HepG2 (cell line): Measurements from ENCODE around the gene C20orf202. TPM values are rescaled to one million over a fixed set of nuclear protein-coding genes. Genes with fewer than 3 reads are reported as not detected.

Experiments used
- BHLHE40 ChIP-seq: IDR thresholded peaks from 2 replicates; pipeline ENCODE4 v1.6.1; 2011; ENCODE audit warnings: low read length, improper control_type of control experiment
- FOXK2 ChIP-seq: fragments of 450-650 bp; IDR thresholded peaks from 2 replicates; pipeline ENCODE4 v1.6.1; 2016
- MIXL1 ChIP-seq: IDR thresholded peaks from 2 replicates; pipeline ENCODE4 v1.6.1; 2016
- POLR2G ChIP-seq: fragments of 200-400 bp; formaldehyde crosslinking; IDR thresholded peaks from 2 replicates; pipeline ENCODE4 v1.6.1; 2018; ENCODE audit warnings: mild to moderate bottlenecking, low read depth, low read length, moderate library complexity
- XRCC5 ChIP-seq: fragments of 200-400 bp; formaldehyde crosslinking; optimal IDR thresholded peaks from 2 replicates; pipeline ENCODE3; 2017; ENCODE audit warnings: mild to moderate bottlenecking, low read length
- ZNF33A ChIP-seq: sonication (generic); formaldehyde crosslinking; IDR thresholded peaks from 2 replicates; pipeline ENCODE4 v1.5.1; 2020; ENCODE audit warnings: missing genetic modification reagents, mild to moderate bottlenecking, moderate library complexity, borderline replicate concordance
- ZNF343 ChIP-seq: sonication (generic); formaldehyde crosslinking; IDR thresholded peaks from 2 replicates; pipeline ENCODE4 v1.4.0; 2020; ENCODE audit warnings: mild to moderate bottlenecking, missing genetic modification reagents
- ZNF737 ChIP-seq: sonication (generic); formaldehyde crosslinking; IDR thresholded peaks from 2 replicates; pipeline ENCODE4 v1.5.0; 2020; ENCODE audit warnings: missing genetic modification reagents, mild to moderate bottlenecking, borderline replicate concordance
- polyA plus RNA-seq, 8 experiments: library from polyadenylated mRNA; depleted of rRNA in 3 of 8; stranded (reverse) in 7 of 8; unstranded in 1 of 8; fragments of >200 nt; fragmentation: Illumina TruSeq in 4 of 8; extraction: Trizol in 4 of 8; gene quantifications; 2 replicates each; pipeline versions ENCODE4 v1.2.1 to v1.2.3, GENCODE V29; 2011 to 2016; ENCODE audit warnings: low read depth in 4 of 8, missing spikeins in 1 of 8, mixed read lengths in 1 of 8; ENCODE audit not compliant: insufficient read depth in 1 of 8
- total RNA-seq, 5 experiments: library from RNA; depleted of rRNA; stranded (reverse); fragments of >200 nt; fragmentation: Illumina TruSeq; extraction: Trizol; gene quantifications; 2 replicates each; pipeline ENCODE4 v1.2.3, GENCODE V29; 2016; ENCODE audit warnings: low read depth in 1 of 5
- TF ChIP-seq, protein P1 (sequence below): sonication (generic); formaldehyde crosslinking; IDR thresholded peaks from 2 replicates; pipeline ENCODE4 v1.4.0; 2020; ENCODE audit warnings: missing genetic modification reagents, borderline replicate concordance
- TF ChIP-seq, protein P2 (sequence below), 2 experiments: fragments of 450-650 bp in 1 of 2; sonication (generic) in 1 of 2; formaldehyde crosslinking; IDR thresholded peaks; 2 replicates each; pipeline versions ENCODE4 v1.5.0 to v1.8.0; 2020 to 2022; ENCODE audit warnings: mild to moderate bottlenecking in 1 of 2, missing genetic modification reagents in 1 of 2
- TF ChIP-seq, protein P3 (sequence below): conservative IDR thresholded peaks from 2 replicates; pipeline ENCODE4 v1.6.1; 2018; ENCODE audit warnings: missing genetic modification reagents
- TF ChIP-seq, protein P4 (sequence below): sonication (generic); formaldehyde crosslinking; IDR thresholded peaks from 2 replicates; pipeline ENCODE4 v1.4.0; 2020; ENCODE audit warnings: missing genetic modification reagents
- TF ChIP-seq, protein P5 (sequence below): sonication (generic); formaldehyde crosslinking; IDR thresholded peaks from 2 replicates; pipeline ENCODE4 v1.5.0; 2020; ENCODE audit warnings: mild to moderate bottlenecking, missing genetic modification reagents
- TF ChIP-seq, protein P6 (sequence below): IDR thresholded peaks from 2 replicates; pipeline ENCODE4 v1.6.1; 2012; ENCODE audit warnings: low read length, improper control_type of control experiment

The C20orf202 gene
- total and polyA plus RNA-seq, 2 of the 13 experiments (the other 11 are each of a cell fraction or from before 2014, with no cell fraction given), result 0.20 to 1.2 TPM

DNA sequence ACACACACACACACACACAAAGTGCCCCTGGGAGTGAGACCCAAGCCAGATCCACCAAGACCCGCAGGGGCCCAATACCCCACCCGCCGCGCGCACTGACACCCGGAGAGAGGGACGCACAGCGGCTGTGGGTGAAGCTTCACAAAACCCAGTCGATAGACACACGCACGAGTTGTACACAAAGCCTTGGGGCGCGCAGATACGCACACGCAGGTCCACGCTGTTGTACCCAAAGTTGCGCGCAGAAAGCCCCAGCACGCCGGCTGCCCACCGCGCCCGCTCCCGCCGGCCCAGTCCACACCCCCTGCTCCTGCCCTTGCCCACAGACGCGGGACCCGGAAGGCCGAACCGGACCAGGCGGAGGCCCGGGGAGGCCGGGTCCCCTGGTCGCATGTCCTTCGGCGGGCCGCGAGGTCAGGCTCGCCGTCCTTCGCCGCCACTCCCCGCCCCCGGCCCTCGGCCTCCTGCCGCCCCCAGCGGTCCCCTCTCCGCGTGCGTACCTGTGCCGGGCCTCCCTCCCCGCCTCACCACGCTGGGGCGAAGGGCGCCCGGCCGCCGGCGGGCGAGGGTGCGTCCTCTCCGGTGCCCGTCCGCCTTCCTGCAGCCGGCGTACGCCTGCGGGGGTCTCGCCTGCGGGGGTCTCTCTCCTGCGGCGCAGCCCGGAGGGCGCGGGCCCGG, 18.5 kb upstream of the C20orf202 start, which contains the start of gene TMEM74B (continued):
- TF ChIP-seq, protein P1, sequence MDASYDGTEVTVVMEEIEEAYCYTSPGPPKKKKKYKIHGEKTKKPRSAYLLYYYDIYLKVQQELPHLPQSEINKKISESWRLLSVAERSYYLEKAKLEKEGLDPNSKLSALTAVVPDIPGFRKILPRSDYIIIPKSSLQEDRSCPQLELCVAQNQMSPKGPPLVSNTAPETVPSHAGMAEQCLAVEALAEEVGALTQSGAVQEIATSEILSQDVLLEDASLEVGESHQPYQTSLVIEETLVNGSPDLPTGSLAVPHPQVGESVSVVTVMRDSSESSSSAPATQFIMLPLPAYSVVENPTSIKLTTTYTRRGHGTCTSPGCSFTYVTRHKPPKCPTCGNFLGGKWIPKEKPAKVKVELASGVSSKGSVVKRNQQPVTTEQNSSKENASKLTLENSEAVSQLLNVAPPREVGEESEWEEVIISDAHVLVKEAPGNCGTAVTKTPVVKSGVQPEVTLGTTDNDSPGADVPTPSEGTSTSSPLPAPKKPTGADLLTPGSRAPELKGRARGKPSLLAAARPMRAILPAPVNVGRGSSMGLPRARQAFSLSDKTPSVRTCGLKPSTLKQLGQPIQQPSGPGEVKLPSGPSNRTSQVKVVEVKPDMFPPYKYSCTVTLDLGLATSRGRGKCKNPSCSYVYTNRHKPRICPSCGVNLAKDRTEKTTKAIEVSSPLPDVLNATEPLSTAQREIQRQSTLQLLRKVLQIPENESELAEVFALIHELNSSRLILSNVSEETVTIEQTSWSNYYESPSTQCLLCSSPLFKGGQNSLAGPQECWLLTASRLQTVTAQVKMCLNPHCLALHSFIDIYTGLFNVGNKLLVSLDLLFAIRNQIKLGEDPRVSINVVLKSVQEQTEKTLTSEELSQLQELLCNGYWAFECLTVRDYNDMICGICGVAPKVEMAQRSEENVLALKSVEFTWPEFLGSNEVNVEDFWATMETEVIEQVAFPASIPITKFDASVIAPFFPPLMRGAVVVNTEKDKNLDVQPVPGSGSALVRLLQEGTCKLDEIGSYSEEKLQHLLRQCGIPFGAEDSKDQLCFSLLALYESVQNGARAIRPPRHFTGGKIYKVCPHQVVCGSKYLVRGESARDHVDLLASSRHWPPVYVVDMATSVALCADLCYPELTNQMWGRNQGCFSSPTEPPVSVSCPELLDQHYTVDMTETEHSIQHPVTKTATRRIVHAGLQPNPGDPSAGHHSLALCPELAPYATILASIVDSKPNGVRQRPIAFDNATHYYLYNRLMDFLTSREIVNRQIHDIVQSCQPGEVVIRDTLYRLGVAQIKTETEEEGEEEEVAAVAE (CRISPR knock-in tag), result no peak
- TF ChIP-seq, protein P2, sequence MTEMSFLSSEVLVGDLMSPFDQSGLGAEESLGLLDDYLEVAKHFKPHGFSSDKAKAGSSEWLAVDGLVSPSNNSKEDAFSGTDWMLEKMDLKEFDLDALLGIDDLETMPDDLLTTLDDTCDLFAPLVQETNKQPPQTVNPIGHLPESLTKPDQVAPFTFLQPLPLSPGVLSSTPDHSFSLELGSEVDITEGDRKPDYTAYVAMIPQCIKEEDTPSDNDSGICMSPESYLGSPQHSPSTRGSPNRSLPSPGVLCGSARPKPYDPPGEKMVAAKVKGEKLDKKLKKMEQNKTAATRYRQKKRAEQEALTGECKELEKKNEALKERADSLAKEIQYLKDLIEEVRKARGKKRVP (CRISPR knock-in tag; IDR thresholded peaks at IDR 0.05), result no peak
- TF ChIP-seq ZNF33A (CRISPR knock-in tag) (no peak), ZNF343 (no peak), BHLHE40 (no peak), XRCC5 (no peak), FOXK2 (no peak), POLR2G (no peak), ZNF737 (CRISPR knock-in tag) (no peak), MIXL1 (CRISPR knock-in tag) (no peak; the same call in 1 of the 2 replicates)
- TF ChIP-seq, protein P3, sequence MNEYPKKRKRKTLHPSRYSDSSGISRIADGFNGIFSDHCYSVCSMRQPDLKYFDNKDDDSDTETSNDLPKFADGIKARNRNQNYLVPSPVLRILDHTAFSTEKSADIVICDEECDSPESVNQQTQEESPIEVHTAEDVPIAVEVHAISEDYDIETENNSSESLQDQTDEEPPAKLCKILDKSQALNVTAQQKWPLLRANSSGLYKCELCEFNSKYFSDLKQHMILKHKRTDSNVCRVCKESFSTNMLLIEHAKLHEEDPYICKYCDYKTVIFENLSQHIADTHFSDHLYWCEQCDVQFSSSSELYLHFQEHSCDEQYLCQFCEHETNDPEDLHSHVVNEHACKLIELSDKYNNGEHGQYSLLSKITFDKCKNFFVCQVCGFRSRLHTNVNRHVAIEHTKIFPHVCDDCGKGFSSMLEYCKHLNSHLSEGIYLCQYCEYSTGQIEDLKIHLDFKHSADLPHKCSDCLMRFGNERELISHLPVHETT (CRISPR knock-in tag), result no peak
- TF ChIP-seq, protein P4, sequence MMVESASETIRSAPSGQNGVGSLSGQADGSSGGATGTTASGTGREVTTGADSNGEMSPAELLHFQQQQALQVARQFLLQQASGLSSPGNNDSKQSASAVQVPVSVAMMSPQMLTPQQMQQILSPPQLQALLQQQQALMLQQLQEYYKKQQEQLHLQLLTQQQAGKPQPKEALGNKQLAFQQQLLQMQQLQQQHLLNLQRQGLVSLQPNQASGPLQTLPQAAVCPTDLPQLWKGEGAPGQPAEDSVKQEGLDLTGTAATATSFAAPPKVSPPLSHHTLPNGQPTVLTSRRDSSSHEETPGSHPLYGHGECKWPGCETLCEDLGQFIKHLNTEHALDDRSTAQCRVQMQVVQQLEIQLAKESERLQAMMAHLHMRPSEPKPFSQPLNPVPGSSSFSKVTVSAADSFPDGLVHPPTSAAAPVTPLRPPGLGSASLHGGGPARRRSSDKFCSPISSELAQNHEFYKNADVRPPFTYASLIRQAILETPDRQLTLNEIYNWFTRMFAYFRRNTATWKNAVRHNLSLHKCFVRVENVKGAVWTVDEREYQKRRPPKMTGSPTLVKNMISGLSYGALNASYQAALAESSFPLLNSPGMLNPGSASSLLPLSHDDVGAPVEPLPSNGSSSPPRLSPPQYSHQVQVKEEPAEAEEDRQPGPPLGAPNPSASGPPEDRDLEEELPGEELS (CRISPR knock-in tag), result 0 out of 2 replicates have a peak, but pooled peaks have one; percentile 15
- TF ChIP-seq, protein P5, sequence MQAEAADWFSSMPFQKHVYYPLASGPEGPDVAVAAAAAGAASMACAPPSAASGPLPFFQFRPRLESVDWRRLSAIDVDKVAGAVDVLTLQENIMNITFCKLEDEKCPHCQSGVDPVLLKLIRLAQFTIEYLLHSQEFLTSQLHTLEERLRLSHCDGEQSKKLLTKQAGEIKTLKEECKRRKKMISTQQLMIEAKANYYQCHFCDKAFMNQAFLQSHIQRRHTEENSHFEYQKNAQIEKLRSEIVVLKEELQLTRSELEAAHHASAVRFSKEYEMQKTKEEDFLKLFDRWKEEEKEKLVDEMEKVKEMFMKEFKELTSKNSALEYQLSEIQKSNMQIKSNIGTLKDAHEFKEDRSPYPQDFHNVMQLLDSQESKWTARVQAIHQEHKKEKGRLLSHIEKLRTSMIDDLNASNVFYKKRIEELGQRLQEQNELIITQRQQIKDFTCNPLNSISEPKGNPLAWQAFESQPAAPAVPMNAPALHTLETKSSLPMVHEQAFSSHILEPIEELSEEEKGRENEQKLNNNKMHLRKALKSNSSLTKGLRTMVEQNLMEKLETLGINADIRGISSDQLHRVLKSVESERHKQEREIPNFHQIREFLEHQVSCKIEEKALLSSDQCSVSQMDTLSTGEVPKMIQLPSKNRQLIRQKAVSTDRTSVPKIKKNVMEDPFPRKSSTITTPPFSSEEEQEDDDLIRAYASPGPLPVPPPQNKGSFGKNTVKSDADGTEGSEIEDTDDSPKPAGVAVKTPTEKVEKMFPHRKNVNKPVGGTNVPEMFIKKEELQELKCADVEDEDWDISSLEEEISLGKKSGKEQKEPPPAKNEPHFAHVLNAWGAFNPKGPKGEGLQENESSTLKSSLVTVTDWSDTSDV (CRISPR knock-in tag), result peak; percentile 83; the same call in 1 of the 2 replicates
- TF ChIP-seq, protein P6, sequence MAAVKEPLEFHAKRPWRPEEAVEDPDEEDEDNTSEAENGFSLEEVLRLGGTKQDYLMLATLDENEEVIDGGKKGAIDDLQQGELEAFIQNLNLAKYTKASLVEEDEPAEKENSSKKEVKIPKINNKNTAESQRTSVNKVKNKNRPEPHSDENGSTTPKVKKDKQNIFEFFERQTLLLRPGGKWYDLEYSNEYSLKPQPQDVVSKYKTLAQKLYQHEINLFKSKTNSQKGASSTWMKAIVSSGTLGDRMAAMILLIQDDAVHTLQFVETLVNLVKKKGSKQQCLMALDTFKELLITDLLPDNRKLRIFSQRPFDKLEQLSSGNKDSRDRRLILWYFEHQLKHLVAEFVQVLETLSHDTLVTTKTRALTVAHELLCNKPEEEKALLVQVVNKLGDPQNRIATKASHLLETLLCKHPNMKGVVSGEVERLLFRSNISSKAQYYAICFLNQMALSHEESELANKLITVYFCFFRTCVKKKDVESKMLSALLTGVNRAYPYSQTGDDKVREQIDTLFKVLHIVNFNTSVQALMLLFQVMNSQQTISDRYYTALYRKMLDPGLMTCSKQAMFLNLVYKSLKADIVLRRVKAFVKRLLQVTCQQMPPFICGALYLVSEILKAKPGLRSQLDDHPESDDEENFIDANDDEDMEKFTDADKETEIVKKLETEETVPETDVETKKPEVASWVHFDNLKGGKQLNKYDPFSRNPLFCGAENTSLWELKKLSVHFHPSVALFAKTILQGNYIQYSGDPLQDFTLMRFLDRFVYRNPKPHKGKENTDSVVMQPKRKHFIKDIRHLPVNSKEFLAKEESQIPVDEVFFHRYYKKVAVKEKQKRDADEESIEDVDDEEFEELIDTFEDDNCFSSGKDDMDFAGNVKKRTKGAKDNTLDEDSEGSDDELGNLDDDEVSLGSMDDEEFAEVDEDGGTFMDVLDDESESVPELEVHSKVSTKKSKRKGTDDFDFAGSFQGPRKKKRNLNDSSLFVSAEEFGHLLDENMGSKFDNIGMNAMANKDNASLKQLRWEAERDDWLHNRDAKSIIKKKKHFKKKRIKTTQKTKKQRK, result no peak
